HEK293 (cell line): ENCODE data around the gene SELENOF.
A peak's percentile ranks its signal among the peaks of the same experiment; 100 is the strongest.

ENCODE experiments used
- CTCF ChIA-PET: fragments of 350-600 bp; formaldehyde crosslinking; extraction: SDS; loops from one replicate; lab custom pipeline; 2021; ENCODE audit warnings: antibody characterized with exemption; lab: Yijun Ruan, JAX
- POLR2A ChIA-PET: fragments of 300-600 bp; formaldehyde crosslinking; extraction: SDS; loops from one replicate; lab custom pipeline; 2020; ENCODE audit warnings: antibody characterized with exemption, inconsistent platforms; lab: Yijun Ruan, JAX
- H3K27ac ChIP-seq: fragments of 200-500 bp; sonication (Bioruptor generic); 2 replicates; pipeline ENCODE4 v1.5.1; 2014; ENCODE audit warnings: low read depth, low read length, control low read depth, inconsistent platforms; ENCODE audit errors: extremely low read depth
- H3K36me3 ChIP-seq, 2 experiments: fragments of 200-500 bp in 1 of 2; sonication (Bioruptor generic) in 1 of 2; 1 replicate in 1 of 2; 2 replicates in 1 of 2; pipeline ENCODE4 v1.5.1; 2014 to 2017; ENCODE audit warnings: inconsistent platforms in 2 of 2, low read length in 2 of 2; ENCODE audit not compliant: control insufficient read depth in 2 of 2, insufficient read depth in 1 of 2
- H3K4me1 ChIP-seq: fragments of 200-500 bp; sonication (Bioruptor generic); 2 replicates; pipeline ENCODE4 v1.5.1; 2014; ENCODE audit warnings: mild to moderate bottlenecking, low read length, inconsistent platforms; ENCODE audit not compliant: control insufficient read depth, insufficient read depth
- H3K4me3 ChIP-seq: 2 replicates; pipeline ENCODE4 v1.5.1; 2011; ENCODE audit warnings: low read depth, mild to moderate bottlenecking, control low read depth, low read length, moderate library complexity
- H3K9me3 ChIP-seq: fragments of 200-500 bp; sonication (Bioruptor generic); 2 replicates; pipeline ENCODE4 v1.5.1; 2014; ENCODE audit warnings: low read depth, low read length, inconsistent platforms; ENCODE audit not compliant: control insufficient read depth, insufficient read depth
- EGR2 ChIP-seq: fragments of 450-650 bp; formaldehyde crosslinking; IDR thresholded peaks from 2 replicates; pipeline ENCODE4 v1.5.1; 2016; ENCODE audit warnings: low read depth, missing biosample characterization, missing genetic modification characterization
- IKZF3 ChIP-seq: fragments of 450-650 bp; IDR thresholded peaks from 2 replicates; pipeline ENCODE4 v1.5.0; 2018; ENCODE audit warnings: missing biosample characterization, mild to moderate bottlenecking, missing genetic modification characterization, moderate library complexity
- SALL2 ChIP-seq: fragments of 450-650 bp; formaldehyde crosslinking; IDR thresholded peaks from 2 replicates; pipeline ENCODE4 v1.5.0; 2017; ENCODE audit warnings: missing biosample characterization, mild to moderate bottlenecking, missing genetic modification characterization, borderline replicate concordance
- ZNF140 ChIP-seq: fragments of 450-650 bp; formaldehyde crosslinking; IDR thresholded peaks from 2 replicates; pipeline ENCODE4 v1.5.1; 2016; ENCODE audit warnings: missing biosample characterization, missing genetic modification characterization
- ZNF16 ChIP-seq: fragments of 450-650 bp; formaldehyde crosslinking; IDR thresholded peaks from 2 replicates; pipeline ENCODE4 v1.5.1; 2016; ENCODE audit warnings: low read depth, missing biosample characterization, missing genetic modification characterization
- ZNF174 ChIP-seq: fragments of 450-650 bp; formaldehyde crosslinking; IDR thresholded peaks from 2 replicates; pipeline ENCODE4 v1.5.0; 2017; ENCODE audit warnings: missing biosample characterization, mild to moderate bottlenecking, missing genetic modification characterization
- ZNF202 ChIP-seq: fragments of 450-650 bp; formaldehyde crosslinking; IDR thresholded peaks from 2 replicates; pipeline ENCODE4 v1.5.1; 2016; ENCODE audit warnings: missing biosample characterization, missing genetic modification characterization, borderline replicate concordance
- ZNF221 ChIP-seq: fragments of 450-650 bp; formaldehyde crosslinking; IDR thresholded peaks from 2 replicates; pipeline ENCODE4 v1.5.1; 2017; ENCODE audit warnings: missing biosample characterization, missing genetic modification characterization, borderline replicate concordance
- ZNF223 ChIP-seq: fragments of 450-650 bp; formaldehyde crosslinking; IDR thresholded peaks from 2 replicates; pipeline ENCODE4 v1.5.1; 2016; ENCODE audit warnings: missing biosample characterization, missing genetic modification characterization
- ZNF248 ChIP-seq: fragments of 450-650 bp; formaldehyde crosslinking; IDR thresholded peaks from 2 replicates; pipeline ENCODE4 v1.5.1; 2017; ENCODE audit warnings: missing biosample characterization, missing genetic modification characterization
- ZNF324 ChIP-seq: fragments of 450-650 bp; formaldehyde crosslinking; IDR thresholded peaks from 2 replicates; pipeline ENCODE4 v1.5.1; 2016; ENCODE audit warnings: missing biosample characterization, missing genetic modification characterization
- ZNF510 ChIP-seq: fragments of 450-650 bp; formaldehyde crosslinking; IDR thresholded peaks from 2 replicates; pipeline ENCODE4 v1.5.1; 2018; ENCODE audit warnings: mild to moderate bottlenecking, missing genetic modification characterization, missing biosample characterization; ENCODE audit not compliant: insufficient replicate concordance
- ZNF544 ChIP-seq: fragments of 450-650 bp; formaldehyde crosslinking; IDR thresholded peaks from 2 replicates; pipeline ENCODE4 v1.5.0; 2017; ENCODE audit warnings: missing biosample characterization, missing genetic modification characterization
- ZNF548 ChIP-seq: fragments of 450-650 bp; formaldehyde crosslinking; IDR thresholded peaks from 2 replicates; pipeline ENCODE4 v1.5.1; 2016; ENCODE audit warnings: missing biosample characterization, missing genetic modification characterization
- ZNF555 ChIP-seq: fragments of 450-650 bp; formaldehyde crosslinking; conservative IDR thresholded peaks from 2 replicates; pipeline ENCODE4 v1.5.1; 2017; ENCODE audit warnings: missing biosample characterization, mild to moderate bottlenecking, missing genetic modification characterization, inconsistent platforms
- ZNF600 ChIP-seq: fragments of 450-650 bp; formaldehyde crosslinking; IDR thresholded peaks from 2 replicates; pipeline ENCODE4 v1.5.1; 2016; ENCODE audit warnings: missing biosample characterization, missing genetic modification characterization
- ZNF629 ChIP-seq: fragments of 450-650 bp; formaldehyde crosslinking; IDR thresholded peaks from 2 replicates; pipeline ENCODE4 v1.5.1; 2017; ENCODE audit warnings: missing biosample characterization, missing genetic modification characterization
- ZNF654 ChIP-seq: fragments of 450-650 bp; formaldehyde crosslinking; IDR thresholded peaks from 2 replicates; pipeline ENCODE4 v1.5.1; 2016; ENCODE audit warnings: low read depth, missing biosample characterization, missing genetic modification characterization
- ZNF660 ChIP-seq: fragments of 450-650 bp; IDR thresholded peaks from 2 replicates; pipeline ENCODE4 v1.5.1; 2018; ENCODE audit warnings: missing biosample characterization, mild to moderate bottlenecking, missing genetic modification characterization
- TF ChIP-seq, protein P1 (sequence below): fragments of 450-650 bp; formaldehyde crosslinking; IDR thresholded peaks from 2 replicates; pipeline ENCODE4 v1.5.1; 2017; ENCODE audit warnings: missing biosample characterization, missing genetic modification characterization
- TF ChIP-seq, protein P2 (sequence below): fragments of 450-650 bp; formaldehyde crosslinking; IDR thresholded peaks from 2 replicates; pipeline ENCODE4 v1.5.1; 2016; ENCODE audit warnings: missing biosample characterization, missing genetic modification characterization
- TF ChIP-seq, protein P3 (sequence below): fragments of 450-650 bp; formaldehyde crosslinking; IDR thresholded peaks from 2 replicates; pipeline ENCODE4 v1.5.1; 2017; ENCODE audit warnings: missing biosample characterization, missing genetic modification characterization
- TF ChIP-seq, protein P4 (sequence below): fragments of 450-650 bp; formaldehyde crosslinking; conservative IDR thresholded peaks from 2 replicates; pipeline ENCODE4 v1.5.1; 2016; ENCODE audit warnings: low read depth, missing biosample characterization, missing genetic modification characterization

Gene SELENOF

DNA sequence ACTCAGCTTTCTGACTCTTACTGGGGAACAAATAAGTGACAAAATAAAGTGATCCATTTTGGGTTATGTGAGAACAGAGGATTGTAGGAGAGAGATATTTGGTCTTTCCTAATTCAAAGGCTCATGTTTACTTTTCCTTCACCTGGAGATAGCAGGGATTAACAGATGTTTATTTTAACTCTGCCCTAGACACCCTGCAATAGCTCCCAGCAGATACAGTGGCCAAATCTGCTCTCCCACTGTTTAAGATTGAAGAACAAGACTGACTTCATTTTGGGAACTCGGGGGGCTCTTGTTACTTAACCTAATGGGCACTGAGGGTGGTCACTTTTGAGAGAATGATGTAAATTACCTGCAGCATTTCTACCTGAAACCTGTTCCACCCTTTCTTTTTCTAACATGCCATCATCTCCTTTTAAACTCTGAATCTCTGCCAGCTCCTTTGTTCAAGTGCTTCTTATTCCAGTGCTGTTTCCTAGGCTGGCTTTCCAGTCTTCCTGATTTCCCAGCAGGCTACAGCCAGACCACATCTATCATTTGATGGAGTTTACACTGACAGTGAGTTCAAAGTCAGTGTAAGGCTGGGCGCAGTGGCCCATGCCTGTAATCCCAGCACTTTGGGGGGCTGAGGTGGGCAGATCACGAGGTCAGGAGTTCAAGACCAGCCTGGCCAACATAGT is 90.0 kb downstream of the SELENOF start (continued):
- TF ChIP-seq ZNF16 (tag by site-specific recombination) = no peak
- TF ChIP-seq IKZF3 (tag by site-specific recombination) = peak; percentile 63; the same call in 1 of the 2 replicates
- TF ChIP-seq, protein P1, sequence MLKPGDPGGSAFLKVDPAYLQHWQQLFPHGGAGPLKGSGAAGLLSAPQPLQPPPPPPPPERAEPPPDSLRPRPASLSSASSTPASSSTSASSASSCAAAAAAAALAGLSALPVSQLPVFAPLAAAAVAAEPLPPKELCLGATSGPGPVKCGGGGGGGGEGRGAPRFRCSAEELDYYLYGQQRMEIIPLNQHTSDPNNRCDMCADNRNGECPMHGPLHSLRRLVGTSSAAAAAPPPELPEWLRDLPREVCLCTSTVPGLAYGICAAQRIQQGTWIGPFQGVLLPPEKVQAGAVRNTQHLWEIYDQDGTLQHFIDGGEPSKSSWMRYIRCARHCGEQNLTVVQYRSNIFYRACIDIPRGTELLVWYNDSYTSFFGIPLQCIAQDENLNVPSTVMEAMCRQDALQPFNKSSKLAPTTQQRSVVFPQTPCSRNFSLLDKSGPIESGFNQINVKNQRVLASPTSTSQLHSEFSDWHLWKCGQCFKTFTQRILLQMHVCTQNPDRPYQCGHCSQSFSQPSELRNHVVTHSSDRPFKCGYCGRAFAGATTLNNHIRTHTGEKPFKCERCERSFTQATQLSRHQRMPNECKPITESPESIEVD = peak; percentile 55; the same call in 1 of the 2 replicates
- no peak for TF ChIP-seq ZNF660 (tag by site-specific recombination)
- no peak for TF ChIP-seq ZNF248 (tag by site-specific recombination)
- TF ChIP-seq ZNF654 (tag by site-specific recombination) = no peak
- no peak for TF ChIP-seq ZNF202 (tag by site-specific recombination)
- TF ChIP-seq ZNF600 (tag by site-specific recombination) = no peak
- TF ChIP-seq ZNF221 (tag by site-specific recombination) = no peak
- TF ChIP-seq, all 188 proteins: peak for 13

DNA sequence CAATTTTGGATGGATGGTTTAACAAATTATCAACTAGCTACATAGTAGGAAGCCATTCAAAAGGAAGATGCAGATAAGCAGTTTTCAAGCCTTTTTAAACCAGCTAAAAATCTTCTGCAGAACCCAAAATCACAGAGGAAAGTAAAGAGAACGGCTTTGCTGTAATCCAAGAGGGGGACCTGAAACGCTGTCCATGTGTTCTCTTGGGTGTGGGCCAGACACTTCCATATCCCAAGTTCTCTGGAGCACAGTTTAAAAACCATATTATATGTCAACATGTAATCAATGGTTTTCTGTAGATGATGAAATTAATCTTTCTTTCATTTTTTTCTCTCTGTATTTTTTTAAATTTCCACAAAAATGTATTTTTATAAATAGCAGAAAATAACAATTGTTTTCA is 90.5 kb downstream of the SELENOF start:
- CTCF ChIA-PET = no interaction called here
- TF ChIP-seq SALL2 (tag by site-specific recombination) (no peak), ZNF510 (tag by site-specific recombination) (no peak), ZNF140 (no peak), ZNF223 (no peak), ZNF555 (tag by site-specific recombination) (no peak), ZNF324 (tag by site-specific recombination) (no peak), IKZF3 (tag by site-specific recombination) (no peak), ZNF174 (tag by site-specific recombination) (no peak)

DNA sequence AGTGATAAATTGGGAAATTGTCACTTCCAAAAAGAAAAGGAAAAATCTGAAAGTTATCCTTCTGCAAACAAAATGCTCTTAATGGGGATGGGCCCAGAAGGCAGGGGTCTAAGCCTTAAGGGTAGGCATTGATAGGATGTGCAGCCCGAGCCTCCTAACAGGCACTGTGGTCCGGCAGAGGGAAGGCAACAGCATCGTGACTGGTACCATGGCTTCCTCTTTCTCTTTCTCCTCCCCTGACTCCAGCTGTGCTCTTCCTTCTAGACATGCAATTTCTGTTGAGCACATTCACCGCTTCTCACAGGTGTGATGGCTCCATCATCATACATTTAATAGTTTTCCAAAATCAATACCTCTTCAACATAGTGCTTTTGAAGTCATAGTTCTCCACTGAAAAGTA is 91.5 kb downstream of the SELENOF start:
- peaks cover 7% of the 10 kb centered on the region for H3K4me1 ChIP-seq
- no peaks in the 10 kb centered on the region for H3K36me3 ChIP-seq
- no peak overlapping the region for H3K4me3 ChIP-seq
- ChIA-PET POLR2A (no interaction called here), CTCF (interaction anchor here (0.6 kb wide), 1 partner anchor 41 kb away, joined by 5 read pairs; no protein-coding TSS in a partner anchor)
- H3K9me3 ChIP-seq = no peaks in the 10 kb centered on the region
- TF ChIP-seq ZNF544 (tag by site-specific recombination) (no peak), ZNF548 (tag by site-specific recombination) (no peak), EGR2 (tag by site-specific recombination) (no peak), ZNF629 (tag by site-specific recombination) (no peak)
- TF ChIP-seq, protein P2, sequence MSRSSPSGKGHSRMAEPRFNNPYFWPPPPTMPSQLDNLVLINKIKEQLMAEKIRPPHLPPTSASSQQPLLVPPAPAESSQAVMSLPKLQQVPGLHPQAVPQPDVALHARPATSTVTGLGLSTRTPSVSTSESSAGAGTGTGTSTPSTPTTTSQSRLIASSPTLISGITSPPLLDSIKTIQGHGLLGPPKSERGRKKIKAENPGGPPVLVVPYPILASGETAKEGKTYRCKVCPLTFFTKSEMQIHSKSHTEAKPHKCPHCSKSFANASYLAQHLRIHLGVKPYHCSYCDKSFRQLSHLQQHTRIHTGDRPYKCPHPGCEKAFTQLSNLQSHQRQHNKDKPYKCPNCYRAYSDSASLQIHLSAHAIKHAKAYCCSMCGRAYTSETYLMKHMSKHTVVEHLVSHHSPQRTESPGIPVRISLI (tag by site-specific recombination) = no peak
- TF ChIP-seq, protein P3, sequence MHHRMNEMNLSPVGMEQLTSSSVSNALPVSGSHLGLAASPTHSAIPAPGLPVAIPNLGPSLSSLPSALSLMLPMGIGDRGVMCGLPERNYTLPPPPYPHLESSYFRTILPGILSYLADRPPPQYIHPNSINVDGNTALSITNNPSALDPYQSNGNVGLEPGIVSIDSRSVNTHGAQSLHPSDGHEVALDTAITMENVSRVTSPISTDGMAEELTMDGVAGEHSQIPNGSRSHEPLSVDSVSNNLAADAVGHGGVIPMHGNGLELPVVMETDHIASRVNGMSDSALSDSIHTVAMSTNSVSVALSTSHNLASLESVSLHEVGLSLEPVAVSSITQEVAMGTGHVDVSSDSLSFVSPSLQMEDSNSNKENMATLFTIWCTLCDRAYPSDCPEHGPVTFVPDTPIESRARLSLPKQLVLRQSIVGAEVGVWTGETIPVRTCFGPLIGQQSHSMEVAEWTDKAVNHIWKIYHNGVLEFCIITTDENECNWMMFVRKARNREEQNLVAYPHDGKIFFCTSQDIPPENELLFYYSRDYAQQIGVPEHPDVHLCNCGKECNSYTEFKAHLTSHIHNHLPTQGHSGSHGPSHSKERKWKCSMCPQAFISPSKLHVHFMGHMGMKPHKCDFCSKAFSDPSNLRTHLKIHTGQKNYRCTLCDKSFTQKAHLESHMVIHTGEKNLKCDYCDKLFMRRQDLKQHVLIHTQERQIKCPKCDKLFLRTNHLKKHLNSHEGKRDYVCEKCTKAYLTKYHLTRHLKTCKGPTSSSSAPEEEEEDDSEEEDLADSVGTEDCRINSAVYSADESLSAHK (tag by site-specific recombination) = no peak
- TF ChIP-seq, protein P4, sequence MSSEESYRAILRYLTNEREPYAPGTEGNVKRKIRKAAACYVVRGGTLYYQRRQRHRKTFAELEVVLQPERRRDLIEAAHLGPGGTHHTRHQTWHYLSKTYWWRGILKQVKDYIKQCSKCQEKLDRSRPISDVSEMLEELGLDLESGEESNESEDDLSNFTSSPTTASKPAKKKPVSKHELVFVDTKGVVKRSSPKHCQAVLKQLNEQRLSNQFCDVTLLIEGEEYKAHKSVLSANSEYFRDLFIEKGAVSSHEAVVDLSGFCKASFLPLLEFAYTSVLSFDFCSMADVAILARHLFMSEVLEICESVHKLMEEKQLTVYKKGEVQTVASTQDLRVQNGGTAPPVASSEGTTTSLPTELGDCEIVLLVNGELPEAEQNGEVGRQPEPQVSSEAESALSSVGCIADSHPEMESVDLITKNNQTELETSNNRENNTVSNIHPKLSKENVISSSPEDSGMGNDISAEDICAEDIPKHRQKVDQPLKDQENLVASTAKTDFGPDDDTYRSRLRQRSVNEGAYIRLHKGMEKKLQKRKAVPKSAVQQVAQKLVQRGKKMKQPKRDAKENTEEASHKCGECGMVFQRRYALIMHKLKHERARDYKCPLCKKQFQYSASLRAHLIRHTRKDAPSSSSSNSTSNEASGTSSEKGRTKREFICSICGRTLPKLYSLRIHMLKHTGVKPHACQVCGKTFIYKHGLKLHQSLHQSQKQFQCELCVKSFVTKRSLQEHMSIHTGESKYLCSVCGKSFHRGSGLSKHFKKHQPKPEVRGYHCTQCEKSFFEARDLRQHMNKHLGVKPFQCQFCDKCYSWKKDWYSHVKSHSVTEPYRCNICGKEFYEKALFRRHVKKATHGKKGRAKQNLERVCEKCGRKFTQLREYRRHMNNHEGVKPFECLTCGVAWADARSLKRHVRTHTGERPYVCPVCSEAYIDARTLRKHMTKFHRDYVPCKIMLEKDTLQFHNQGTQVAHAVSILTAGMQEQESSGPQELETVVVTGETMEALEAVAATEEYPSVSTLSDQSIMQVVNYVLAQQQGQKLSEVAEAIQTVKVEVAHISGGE (tag by site-specific recombination) = no peak
- no peak overlapping the region for H3K27ac ChIP-seq

More for the DNA sequence above, 90.5 kb downstream of the SELENOF start:
- peaks cover 7% of the 10 kb centered on the region for H3K4me1 ChIP-seq
- H3K9me3 ChIP-seq = no peaks in the 10 kb centered on the region
- POLR2A ChIA-PET = interaction anchor here (1.0 to 1.4 kb wide), 2 partner anchors 10 to 49 kb away, joined by 4 read pairs; no protein-coding TSS in a partner anchor
- H3K36me3 ChIP-seq = no peaks in the 10 kb centered on the region
- no peak overlapping the region for H3K4me3 ChIP-seq
- peak overlapping the region; percentile 10; the same call in 1 of the 2 replicates for H3K27ac ChIP-seq
